ENCODE data around the gene DMRTC2. TPM values are rescaled to one million over a fixed set of nuclear protein-coding genes. Genes with fewer than 3 reads are reported as not detected.

DMRTC2 gene
- total RNA-seq, 2 donors from 2014 or later, result 9.6 TPM; not detected in 1

- intact Hi-C loops (cut with DNase I), result loop anchor here (5.0 kb wide), 1 partner anchor 95 kb away; the partner anchor contains the start of gene RABAC1
- peaks cover 2 to 8% of the 10 kb centered on the region in 2 donors for H3K36me3 ChIP-seq
- WGBS, result 72% methylated on average over 9 of the region's 9 CpGs
- H3K27me3 ChIP-seq (replicated peaks; ENCODE audit: insufficient read depth), result no peaks in the 10 kb centered on the region
- H3K4me3 ChIP-seq, result no peak overlapping the region
- no peak for TF ChIP-seq POLR2AphosphoS5 (IDR thresholded peaks at IDR 0.05)
- TF ChIP-seq CTCF (IDR thresholded peaks at IDR 0.05), result no peak
- no peak for TF ChIP-seq POLR2A (IDR thresholded peaks at IDR 0.05)
- H3K4me1 ChIP-seq (replicated peaks), result peaks cover 9% of the 10 kb centered on the region
- H3K9me3 ChIP-seq, result no peaks in the 10 kb centered on the region
- H3K27ac ChIP-seq, result no peak overlapping the region
- no peak for DNase-seq (ENCODE audit: low spot score)
These were observed 17.0 kb downstream of the DMRTC2 start for GRCh38 chr19:41861846-41862245.

GRCh38 chr19:41862445-41862986 lies 17.7 kb downstream of the DMRTC2 start:
- intact Hi-C loops (cut with DNase I), result loop anchor here (5.0 kb wide), 1 partner anchor 95 kb away; the partner anchor contains the start of gene RABAC1
- H3K27ac ChIP-seq, result no peak overlapping the region
- H3K4me3 ChIP-seq, result no peak overlapping the region
- H3K27me3 ChIP-seq (replicated peaks; ENCODE audit: insufficient read depth), result no peaks in the 10 kb centered on the region
- WGBS, result 65% methylated on average over 2 of the region's 2 CpGs
- H3K9me3 ChIP-seq, result no peaks in the 10 kb centered on the region
- peaks cover 9% of the 10 kb centered on the region for H3K4me1 ChIP-seq (replicated peaks)
- H3K36me3 ChIP-seq, result peaks cover 2 to 8% of the 10 kb centered on the region in 2 donors
- no peak for DNase-seq (ENCODE audit: low spot score)
- TF ChIP-seq CTCF (IDR thresholded peaks at IDR 0.05) (no peak), POLR2A (IDR thresholded peaks at IDR 0.05) (no peak), POLR2AphosphoS5 (IDR thresholded peaks at IDR 0.05) (no peak)

- intact Hi-C loops (cut with DNase I), result loop anchor here (5.0 kb wide), 1 partner anchor 94 kb away; the partner anchor contains the start of gene RABAC1
- Histone ChIP-seq H3K27me3 (replicated peaks; ENCODE audit: insufficient read depth) (no peaks in the 10 kb centered on the region), H3K4me3 (no peak overlapping the region), H3K36me3 (peaks cover 2 to 13% of the 10 kb centered on the region in 2 donors), H3K4me1 (replicated peaks) (peaks cover 13% of the 10 kb centered on the region), H3K27ac (no peak overlapping the region), H3K9me3 (no peaks in the 10 kb centered on the region)
- WGBS, result 79% methylated on average over 11 of the region's 11 CpGs
- no peak for DNase-seq (ENCODE audit: low spot score)
- TF ChIP-seq CTCF (IDR thresholded peaks at IDR 0.05) (no peak), POLR2AphosphoS5 (IDR thresholded peaks at IDR 0.05) (no peak), POLR2A (IDR thresholded peaks at IDR 0.05) (no peak)
These were observed 18.5 kb downstream of the DMRTC2 start for GRCh38 chr19:41863209-41863931.

- no peak overlapping the region for H3K4me3 ChIP-seq
- TF ChIP-seq POLR2AphosphoS5 (IDR thresholded peaks at IDR 0.05) (no peak), POLR2A (IDR thresholded peaks at IDR 0.05) (no peak)
- intact Hi-C loops (cut with DNase I), result loop anchor here (5.0 kb wide), 1 partner anchor 93 kb away; the partner anchor contains the start of gene RABAC1
- WGBS, result 84% methylated on average over 5 of the region's 5 CpGs
- H3K27ac ChIP-seq, result no peak overlapping the region
- peaks cover 13% of the 10 kb centered on the region for H3K4me1 ChIP-seq (replicated peaks)
- no peaks in the 10 kb centered on the region for H3K9me3 ChIP-seq
- no peaks in the 10 kb centered on the region for H3K27me3 ChIP-seq (replicated peaks; ENCODE audit: insufficient read depth)
- H3K36me3 ChIP-seq, result peaks cover 2 to 23% of the 10 kb centered on the region in 2 donors
- DNase-seq (ENCODE audit: low spot score), result no peak
These were observed 19.5 kb downstream of the DMRTC2 start for GRCh38 chr19:41864374-41864773.

GRCh38 chr19:41866284-41866683 lies 21.4 kb downstream of the DMRTC2 start:
- H3K4me3 ChIP-seq, result no peak overlapping the region
- no peak for DNase-seq (ENCODE audit: low spot score)
- intact Hi-C loops (cut with DNase I), result no loop called here
- H3K9me3 ChIP-seq, result no peaks in the 10 kb centered on the region
- H3K36me3 ChIP-seq, result peaks cover 2 to 23% of the 10 kb centered on the region in 2 donors
- H3K27me3 ChIP-seq (replicated peaks; ENCODE audit: insufficient read depth), result no peaks in the 10 kb centered on the region
- no peak for TF ChIP-seq POLR2A (IDR thresholded peaks at IDR 0.05)
- no peak for TF ChIP-seq POLR2AphosphoS5 (IDR thresholded peaks at IDR 0.05)
- H3K4me1 ChIP-seq (replicated peaks), result peaks cover 11% of the 10 kb centered on the region
- H3K27ac ChIP-seq, result no peak overlapping the region
- 96% methylated on average over 3 of the region's 3 CpGs for WGBS
